Measurements from ENCODE around the gene TIAM2.

TIAM2 gene

DNA sequence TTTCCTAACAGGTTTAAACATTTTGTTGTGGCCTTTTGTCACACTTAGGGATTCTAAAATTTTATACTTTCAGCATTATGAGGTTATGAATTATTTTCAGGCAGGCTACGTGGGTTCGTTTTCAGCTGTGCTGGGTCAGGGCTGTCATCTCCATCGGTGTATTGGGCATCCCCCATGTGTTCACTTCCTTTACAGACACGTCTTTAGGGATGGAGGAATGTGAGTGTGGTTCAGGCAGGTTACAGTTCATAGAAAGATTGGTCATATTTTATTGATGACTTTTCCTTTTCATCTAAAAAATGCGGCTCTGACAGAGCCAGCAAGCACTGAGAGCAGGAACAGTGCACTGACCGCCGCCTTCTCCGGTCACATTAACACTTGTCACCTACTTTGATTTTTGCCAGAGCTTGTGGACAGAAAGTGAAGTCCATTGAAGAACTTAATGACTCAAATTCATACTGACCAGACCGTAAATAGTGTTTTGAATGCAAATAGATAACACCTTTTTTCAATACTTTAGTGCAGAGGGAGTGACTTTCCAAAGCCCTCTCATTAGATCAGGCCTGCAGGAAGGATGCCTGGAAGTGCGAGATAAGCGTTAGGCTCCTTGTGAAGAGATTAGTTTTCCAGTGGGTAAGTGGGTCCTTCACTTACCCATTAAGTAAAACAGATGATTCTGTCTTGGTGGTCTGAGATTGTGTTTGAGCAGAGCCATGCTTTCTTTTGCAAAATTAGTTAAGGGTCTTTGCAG, 113.1 kb downstream of the TIAM2 start:
- Histone ChIP-seq H2BK15ac (replicated peaks; ENCODE audit: low read depth) (no peak overlapping the region), H3K27ac (ENCODE audit: low read depth, low read length) (no peak overlapping the region), H3K18ac (ENCODE audit: low read length) (no peak overlapping the region), H3K56ac (ENCODE audit: low read length) (no peak overlapping the region), H3K79me2 (ENCODE audit: control insufficient read depth, insufficient read depth, low read length) (no peaks in the 10 kb centered on the region), H4K8ac (ENCODE audit: low read depth, low read length) (no peak overlapping the region), H4K5ac (ENCODE audit: low read length) (no peak overlapping the region), H3K79me1 (ENCODE audit: low read length) (no peaks in the 10 kb centered on the region), H2AK5ac (ENCODE audit: low read length) (no peak overlapping the region), H3K9ac (ENCODE audit: low read length) (no peak overlapping the region), H3K4me3 (ENCODE audit: low read length) (no peak overlapping the region), H3K4ac (ENCODE audit: low read depth, low read length) (no peak overlapping the region), H3K4me1 (ENCODE audit: control insufficient read depth, low read depth, low read length) (peaks cover 2% of the 10 kb centered on the region), H3K23ac (ENCODE audit: low read length) (no peak overlapping the region), H3K27me3 (ENCODE audit: insufficient read depth, low read length, poor library complexity) (no peaks in the 10 kb centered on the region), H2BK5ac (ENCODE audit: low read length) (no peak overlapping the region), H3K4me2 (ENCODE audit: low read length) (no peak overlapping the region), H2BK120ac (ENCODE audit: low read depth, low read length) (no peak overlapping the region), H3K36me3 (ENCODE audit: control insufficient read depth, insufficient read depth, low read length) (no peaks in the 10 kb centered on the region)
- no CpG with 5 or more reads among the region's 11 CpGs for WGBS (ENCODE audit: extremely low coverage, insufficient coverage, low lambda C conversion rate)
- peak; percentile 58 for DNase-seq

DNA sequence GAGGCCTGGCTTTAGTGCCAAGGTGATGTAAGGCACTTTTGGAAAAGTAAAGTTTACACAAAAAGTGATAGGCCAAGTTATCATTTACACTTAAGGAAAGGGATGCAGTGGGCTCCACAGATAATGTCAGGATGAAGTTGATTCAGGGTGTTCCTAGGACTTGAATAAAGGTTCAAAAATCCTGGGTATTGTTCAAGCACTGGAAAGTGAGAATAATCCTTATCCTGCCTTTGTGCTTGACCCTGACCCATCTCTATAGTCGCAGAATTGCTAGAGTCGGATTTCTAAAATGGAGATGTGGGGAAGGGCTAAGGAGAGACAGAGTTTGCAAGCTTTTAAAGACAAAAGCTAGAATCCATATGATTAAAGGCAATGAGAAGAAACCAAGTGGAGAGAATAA, 115.6 kb downstream of the TIAM2 start:
- Histone ChIP-seq H3K36me3 (ENCODE audit: control insufficient read depth, insufficient read depth, low read length) (no peaks in the 10 kb centered on the region), H3K23ac (ENCODE audit: low read length) (no peak overlapping the region), H3K79me1 (ENCODE audit: low read length) (no peaks in the 10 kb centered on the region), H3K27me3 (ENCODE audit: insufficient read depth, low read length, poor library complexity) (no peaks in the 10 kb centered on the region), H4K8ac (ENCODE audit: low read depth, low read length) (no peak overlapping the region), H3K4me3 (ENCODE audit: low read length) (no peak overlapping the region), H3K9ac (ENCODE audit: low read length) (no peak overlapping the region), H4K5ac (ENCODE audit: low read length) (no peak overlapping the region), H3K4me1 (ENCODE audit: control insufficient read depth, low read depth, low read length) (peaks cover 2% of the 10 kb centered on the region), H3K27ac (ENCODE audit: low read depth, low read length) (no peak overlapping the region), H2BK15ac (replicated peaks; ENCODE audit: low read depth) (no peak overlapping the region), H2AK5ac (ENCODE audit: low read length) (no peak overlapping the region), H3K18ac (ENCODE audit: low read length) (no peak overlapping the region), H3K4ac (ENCODE audit: low read depth, low read length) (no peak overlapping the region), H3K4me2 (ENCODE audit: low read length) (no peak overlapping the region), H2BK120ac (ENCODE audit: low read depth, low read length) (no peak overlapping the region), H3K56ac (ENCODE audit: low read length) (no peak overlapping the region), H2BK5ac (ENCODE audit: low read length) (no peak overlapping the region), H3K79me2 (ENCODE audit: control insufficient read depth, insufficient read depth, low read length) (no peaks in the 10 kb centered on the region)
- WGBS (ENCODE audit: extremely low coverage, insufficient coverage, low lambda C conversion rate) = no CpG with 5 or more reads among the region's 2 CpGs
- DNase-seq = no peak

DNA sequence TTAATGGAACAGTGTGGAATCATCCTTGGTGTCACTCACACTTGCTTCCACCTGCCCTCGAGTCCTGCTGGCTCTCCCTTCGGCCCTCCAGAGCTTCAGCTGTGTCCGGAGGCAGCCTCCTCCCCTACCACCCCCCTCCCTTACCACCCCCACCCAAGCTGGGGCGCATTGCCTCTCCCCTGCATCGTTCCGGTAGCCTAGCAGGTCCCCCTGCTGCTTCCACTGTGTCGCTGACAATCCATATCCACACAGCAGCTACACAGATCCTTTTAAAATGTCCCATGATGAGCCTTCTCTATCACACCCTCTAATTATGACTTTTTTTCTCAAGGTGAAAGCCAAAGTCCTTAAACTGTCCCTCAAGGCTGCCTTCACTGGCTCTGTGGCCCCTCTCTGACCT, 117.6 kb downstream of the TIAM2 start:
- H2BK5ac ChIP-seq (ENCODE audit: low read length) = no peak overlapping the region
- no peak overlapping the region for H3K4me3 ChIP-seq (ENCODE audit: low read length)
- H4K5ac ChIP-seq (ENCODE audit: low read length) = no peak overlapping the region
- no peaks in the 10 kb centered on the region for H3K36me3 ChIP-seq (ENCODE audit: control insufficient read depth, insufficient read depth, low read length)
- no peak overlapping the region for H3K4me2 ChIP-seq (ENCODE audit: low read length)
- peak overlapping the region; percentile 56 for H3K56ac ChIP-seq (ENCODE audit: low read length)
- H3K79me1 ChIP-seq (ENCODE audit: low read length) = no peaks in the 10 kb centered on the region
- no peak overlapping the region for H3K23ac ChIP-seq (ENCODE audit: low read length)
- no CpG with 5 or more reads among the region's 7 CpGs for WGBS (ENCODE audit: extremely low coverage, insufficient coverage, low lambda C conversion rate)
- H3K18ac ChIP-seq (ENCODE audit: low read length) = no peak overlapping the region
- no peak overlapping the region for H2BK120ac ChIP-seq (ENCODE audit: low read depth, low read length)
- no peak overlapping the region for H2BK15ac ChIP-seq (replicated peaks; ENCODE audit: low read depth)
- H3K9ac ChIP-seq (ENCODE audit: low read length) = no peak overlapping the region
- no peak overlapping the region for H3K27ac ChIP-seq (ENCODE audit: low read depth, low read length)
- H4K8ac ChIP-seq (ENCODE audit: low read depth, low read length) = no peak overlapping the region
- peaks cover 2% of the 10 kb centered on the region for H3K4me1 ChIP-seq (ENCODE audit: control insufficient read depth, low read depth, low read length)
- DNase-seq = no peak
- H3K27me3 ChIP-seq (ENCODE audit: insufficient read depth, low read length, poor library complexity) = no peaks in the 10 kb centered on the region
- H3K4ac ChIP-seq (ENCODE audit: low read depth, low read length) = no peak overlapping the region
- H3K79me2 ChIP-seq (ENCODE audit: control insufficient read depth, insufficient read depth, low read length) = no peaks in the 10 kb centered on the region
- H2AK5ac ChIP-seq (ENCODE audit: low read length) = no peak overlapping the region

DNA sequence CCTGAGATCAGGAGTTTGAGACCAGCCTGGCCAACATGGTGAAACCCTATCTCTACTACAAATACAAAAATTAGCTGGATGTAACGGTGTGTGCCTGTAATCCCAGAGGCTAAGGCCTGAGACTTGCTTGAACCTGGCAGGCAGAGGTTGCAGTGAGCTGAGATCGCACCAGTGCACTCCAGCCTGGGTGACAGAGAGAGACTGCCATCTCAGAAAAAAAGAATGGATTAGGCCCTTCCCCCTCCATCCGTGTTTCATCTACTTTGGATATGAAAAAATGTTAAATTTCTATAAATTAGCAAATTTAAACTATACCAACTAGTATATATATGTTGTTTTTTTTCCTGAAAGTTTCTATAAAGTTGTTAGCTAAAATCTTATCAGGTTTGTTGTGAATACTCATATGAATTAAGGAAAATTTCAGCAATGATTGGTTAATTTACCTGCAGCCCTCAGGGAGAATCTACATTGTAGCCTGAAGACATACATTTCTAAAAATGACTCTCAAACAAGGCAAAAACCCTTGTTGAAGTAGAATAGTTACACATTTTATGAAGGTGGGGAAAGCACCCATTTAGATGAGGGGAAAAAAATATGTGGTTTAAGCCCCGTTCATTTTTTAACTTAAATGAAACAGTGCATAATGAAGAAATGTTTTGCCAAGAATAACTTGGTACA, 120.9 kb downstream of the TIAM2 start:
- WGBS (ENCODE audit: extremely low coverage, insufficient coverage, low lambda C conversion rate) = no CpG with 5 or more reads among the region's 4 CpGs
- H3K27ac ChIP-seq (ENCODE audit: low read depth, low read length) = no peak overlapping the region

DNA sequence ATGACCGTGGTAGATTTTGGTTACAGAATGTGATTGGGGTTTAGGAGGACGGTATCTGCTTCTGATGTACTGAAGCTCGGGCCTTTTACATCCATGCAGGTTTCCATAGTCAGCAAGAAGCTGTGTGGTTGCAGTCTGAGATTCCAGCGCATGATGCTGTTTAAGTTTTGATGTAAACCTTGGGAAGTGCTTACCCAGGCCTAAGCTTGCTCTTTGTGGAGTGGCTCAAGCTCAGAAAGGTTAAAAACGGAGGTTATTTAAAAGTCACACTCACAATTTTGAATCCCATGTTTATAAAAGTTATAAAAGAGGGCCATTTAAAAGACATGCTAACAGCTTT, 121.4 kb downstream of the TIAM2 start:
- Histone ChIP-seq H3K36me3 (ENCODE audit: control insufficient read depth, insufficient read depth, low read length) (no peaks in the 10 kb centered on the region), H3K79me2 (ENCODE audit: control insufficient read depth, insufficient read depth, low read length) (no peaks in the 10 kb centered on the region), H2BK5ac (ENCODE audit: low read length) (no peak overlapping the region), H4K5ac (ENCODE audit: low read length) (no peak overlapping the region), H4K8ac (ENCODE audit: low read depth, low read length) (no peak overlapping the region), H3K18ac (ENCODE audit: low read length) (no peak overlapping the region), H2BK15ac (replicated peaks; ENCODE audit: low read depth) (no peak overlapping the region), H3K27ac (ENCODE audit: low read depth, low read length) (no peak overlapping the region), H3K56ac (ENCODE audit: low read length) (no peak overlapping the region), H2AK5ac (ENCODE audit: low read length) (no peak overlapping the region), H3K23ac (ENCODE audit: low read length) (no peak overlapping the region), H3K27me3 (ENCODE audit: insufficient read depth, low read length, poor library complexity) (no peaks in the 10 kb centered on the region), H2BK120ac (ENCODE audit: low read depth, low read length) (no peak overlapping the region), H3K4me3 (ENCODE audit: low read length) (no peak overlapping the region), H3K4me1 (ENCODE audit: control insufficient read depth, low read depth, low read length) (no peaks in the 10 kb centered on the region), H3K79me1 (ENCODE audit: low read length) (no peaks in the 10 kb centered on the region), H3K4ac (ENCODE audit: low read depth, low read length) (no peak overlapping the region), H3K4me2 (ENCODE audit: low read length) (no peak overlapping the region), H3K9ac (ENCODE audit: low read length) (no peak overlapping the region)
- no CpG with 5 or more reads among the region's 5 CpGs for WGBS (ENCODE audit: extremely low coverage, insufficient coverage, low lambda C conversion rate)
- no peak for DNase-seq

More for the DNA sequence above, 120.9 kb downstream of the TIAM2 start:
- H3K4ac ChIP-seq (ENCODE audit: low read depth, low read length) = no peak overlapping the region
- H4K5ac ChIP-seq (ENCODE audit: low read length) = no peak overlapping the region
- H2AK5ac ChIP-seq (ENCODE audit: low read length) = no peak overlapping the region
- no peak overlapping the region for H4K8ac ChIP-seq (ENCODE audit: low read depth, low read length)
- H3K36me3 ChIP-seq (ENCODE audit: control insufficient read depth, insufficient read depth, low read length) = no peaks in the 10 kb centered on the region
- DNase-seq = no peak
- no peak overlapping the region for H3K9ac ChIP-seq (ENCODE audit: low read length)
- no peaks in the 10 kb centered on the region for H3K27me3 ChIP-seq (ENCODE audit: insufficient read depth, low read length, poor library complexity)
- H3K79me2 ChIP-seq (ENCODE audit: control insufficient read depth, insufficient read depth, low read length) = no peaks in the 10 kb centered on the region
- H3K79me1 ChIP-seq (ENCODE audit: low read length) = no peaks in the 10 kb centered on the region
- no peak overlapping the region for H2BK5ac ChIP-seq (ENCODE audit: low read length)
- H3K4me1 ChIP-seq (ENCODE audit: control insufficient read depth, low read depth, low read length) = no peaks in the 10 kb centered on the region
- no peak overlapping the region for H3K23ac ChIP-seq (ENCODE audit: low read length)
- no peak overlapping the region for H2BK15ac ChIP-seq (replicated peaks; ENCODE audit: low read depth)
- no peak overlapping the region for H2BK120ac ChIP-seq (ENCODE audit: low read depth, low read length)
- H3K4me2 ChIP-seq (ENCODE audit: low read length) = no peak overlapping the region
- no peak overlapping the region for H3K18ac ChIP-seq (ENCODE audit: low read length)
- no peak overlapping the region for H3K56ac ChIP-seq (ENCODE audit: low read length)
- no peak overlapping the region for H3K4me3 ChIP-seq (ENCODE audit: low read length)

Measured in mesendoderm (in vitro differentiated cells).